GM21737 (cell line): ENCODE measurements around the gene P2RX6.
"Not testable (repeated sequence)": the region's sequence is repeated elsewhere in the genome, so short reads cannot be mapped to it uniquely, and the experiment has no call there.

Source experiments
- ATAC-seq: cut with Tn5 transposase; IDR thresholded peaks from one replicate; pipeline ENCODE4 v1.9.1; 2021; ENCODE audit warnings: mild to moderate bottlenecking, moderate library complexity; ENCODE audit not compliant: unreplicated experiment

The P2RX6 gene

GRCh38 chr22:21071796-21072195, 56.8 kb downstream of the P2RX6 start:
- ATAC-seq: not testable (repeated sequence)

- no peak for ATAC-seq
Observed at GRCh38 chr22:21073023-21073422, 58.1 kb downstream of the P2RX6 start.

GRCh38 chr22:21073482-21073881, 58.5 kb downstream of the P2RX6 start:
- no peak for ATAC-seq

GRCh38 chr22:21074102-21074715, 59.2 kb downstream of the P2RX6 start:
- no peak for ATAC-seq

GRCh38 chr22:21075516-21076138, 60.7 kb downstream of the P2RX6 start:
- ATAC-seq: no peak

- no peak for ATAC-seq
Observed at GRCh38 chr22:21076912-21077625, 62.1 kb downstream of the P2RX6 start.
